Fibroblast of skin of left quadriceps (primary cell): Measurements from ENCODE around the gene CLASP1.
"Not testable (repeated sequence)": the region's sequence is repeated elsewhere in the genome, so short reads cannot be mapped to it uniquely, and the experiment has no call there.

Experiments used
- DNase-seq, 2 experiments: peaks; one replicate each; pipeline ENCODE4 v3.0.0-alpha.2; 2013; ENCODE audit warnings: low read depth in 2 of 2

CLASP1 gene

DNA sequence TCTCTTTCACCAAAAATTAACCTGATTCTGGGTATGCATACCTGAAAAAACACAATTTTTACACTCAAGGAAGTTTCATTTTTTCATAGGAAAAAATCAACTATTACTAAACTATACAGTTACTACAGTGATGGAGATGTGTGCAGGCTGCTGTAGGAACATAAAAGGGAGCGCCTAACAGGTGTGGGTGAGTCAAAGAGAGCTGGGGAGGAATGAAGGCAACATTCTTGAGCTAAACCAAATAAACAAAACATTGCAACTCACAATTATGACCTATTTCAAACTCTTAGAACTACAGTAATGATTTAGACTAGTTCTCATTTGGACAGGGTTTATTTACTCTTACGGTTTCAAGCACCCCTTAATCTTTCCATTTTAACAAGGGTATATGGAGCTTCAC, 13.4 kb upstream of the CLASP1 start:
- DNase-seq: no peak

DNA sequence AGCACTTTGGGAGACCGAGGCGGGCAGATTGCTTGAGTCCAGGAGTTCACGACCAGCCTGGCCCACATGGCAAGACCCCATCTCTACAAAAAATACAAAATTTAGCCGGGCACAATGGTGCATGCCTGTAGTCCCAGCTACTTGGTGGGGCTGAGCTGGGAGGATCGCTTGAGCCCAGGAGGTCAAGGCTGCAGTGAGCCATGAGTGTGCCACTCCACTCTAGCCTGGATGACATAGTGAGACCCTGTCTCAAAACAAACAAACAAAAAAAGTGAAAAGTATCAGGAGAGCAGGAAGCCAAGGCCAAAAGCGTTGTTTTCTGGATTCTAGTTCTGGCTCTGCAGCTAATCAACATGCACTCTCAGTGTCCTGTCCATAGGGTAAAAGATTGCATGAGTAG, 10.7 kb upstream of the CLASP1 start:
- DNase-seq: no peak

DNA sequence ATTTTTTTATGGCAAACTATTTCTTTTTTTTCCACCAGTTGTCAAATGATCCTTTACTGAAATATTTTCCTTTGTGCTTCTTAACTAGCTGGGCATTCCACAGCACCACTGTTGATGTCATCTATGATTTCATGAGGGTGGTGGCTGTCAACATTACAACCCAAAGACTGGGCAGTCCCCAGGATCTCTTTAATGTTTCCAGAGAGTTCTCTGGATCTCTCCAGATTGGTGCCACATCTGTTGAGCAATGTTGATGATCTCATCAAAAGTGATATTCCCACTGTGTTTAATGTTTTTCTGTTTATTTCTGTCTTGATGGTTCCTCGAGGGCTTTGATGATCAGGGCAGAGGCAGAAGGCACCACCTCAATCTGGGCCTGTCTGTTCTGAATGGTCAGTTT, 9.1 kb upstream of the CLASP1 start:
- DNase-seq: not testable (repeated sequence)

DNA sequence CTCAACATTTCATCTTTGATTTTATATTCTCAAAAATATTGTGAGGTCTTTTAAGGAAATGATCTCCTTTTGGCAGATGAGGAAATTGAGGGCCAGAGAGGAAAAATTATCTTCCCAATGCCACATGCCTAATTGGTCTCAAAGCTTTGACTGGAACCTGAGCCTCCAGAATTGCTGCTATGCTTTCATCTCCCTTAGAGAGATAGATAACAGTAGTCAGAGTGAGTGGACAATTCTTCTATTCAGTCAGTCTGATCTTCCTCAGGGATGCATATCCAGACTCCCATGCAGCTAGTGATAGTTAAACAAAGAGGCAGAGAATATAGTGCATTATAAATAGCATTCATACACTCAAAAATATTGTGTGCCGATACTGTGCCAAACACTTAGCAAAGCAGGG, 3.8 kb upstream of the CLASP1 start:
- DNase-seq: no peak

DNA sequence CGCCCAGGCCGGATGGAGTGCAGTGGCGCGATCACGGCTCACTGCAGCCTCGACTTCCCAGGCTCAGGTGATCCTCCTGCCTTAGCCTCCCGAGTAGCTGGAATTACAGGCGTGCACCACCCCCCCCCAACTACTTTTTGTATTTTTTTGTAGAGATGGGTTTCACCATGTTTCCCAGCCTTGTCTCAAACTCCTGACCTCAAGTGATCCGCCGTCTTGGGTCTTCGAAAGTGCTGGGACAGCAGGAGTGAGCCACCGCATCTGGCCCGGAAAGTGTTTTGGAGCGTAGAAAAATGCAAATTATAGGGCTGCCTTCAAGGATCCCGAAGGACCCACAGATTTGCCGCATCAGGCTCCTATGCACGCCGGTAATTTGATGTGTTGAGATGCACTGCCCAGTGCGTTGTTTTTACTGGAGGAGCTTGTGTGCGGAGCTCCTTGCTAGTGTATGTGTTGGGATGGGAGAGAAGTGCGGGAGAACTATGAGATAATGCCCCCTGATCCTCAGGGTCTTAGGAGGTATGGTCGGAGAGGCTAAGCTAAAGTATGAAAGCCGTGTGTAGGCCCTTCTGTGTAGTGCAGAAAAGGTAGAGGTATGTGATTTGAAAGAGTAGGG, 1.2 kb upstream of the CLASP1 start:
- DNase-seq: no peak

DNA sequence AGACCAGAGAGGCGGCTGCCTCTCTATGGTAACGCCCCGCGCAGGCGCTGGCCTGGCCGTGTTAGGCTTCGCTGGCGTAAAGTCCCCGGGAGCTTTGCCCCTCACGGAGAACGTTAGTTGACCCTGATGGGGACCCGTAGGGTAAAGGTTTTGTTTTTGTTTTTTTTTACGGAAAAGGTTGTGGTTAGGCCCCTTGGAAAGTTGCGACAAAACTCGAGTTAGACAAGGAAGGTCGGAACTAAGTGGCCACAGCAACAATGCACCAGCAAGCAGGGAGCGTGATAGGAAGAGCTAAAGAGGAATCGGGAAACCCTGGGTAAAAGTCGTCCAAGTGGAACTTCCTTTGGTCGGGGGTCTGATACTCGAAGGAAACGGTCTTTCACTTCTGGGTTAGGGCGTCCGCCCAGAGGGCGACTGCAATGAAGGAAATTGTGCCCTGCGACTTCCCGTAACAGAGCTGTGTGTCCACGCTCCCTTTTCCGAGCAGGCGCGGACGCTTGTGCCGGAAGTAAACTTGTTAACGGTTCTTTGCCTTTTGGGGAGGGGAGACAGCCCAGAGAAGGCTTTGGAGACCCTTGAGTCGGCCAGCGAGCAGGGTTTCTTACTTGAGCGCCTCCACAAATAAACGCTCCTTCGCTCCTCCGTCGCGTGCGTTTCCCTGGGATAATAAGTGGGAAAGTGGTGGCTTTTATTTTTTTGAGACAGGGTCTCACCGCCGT, 493 bp upstream of the CLASP1 start:
- DNase-seq: peak; percentile 96

DNA sequence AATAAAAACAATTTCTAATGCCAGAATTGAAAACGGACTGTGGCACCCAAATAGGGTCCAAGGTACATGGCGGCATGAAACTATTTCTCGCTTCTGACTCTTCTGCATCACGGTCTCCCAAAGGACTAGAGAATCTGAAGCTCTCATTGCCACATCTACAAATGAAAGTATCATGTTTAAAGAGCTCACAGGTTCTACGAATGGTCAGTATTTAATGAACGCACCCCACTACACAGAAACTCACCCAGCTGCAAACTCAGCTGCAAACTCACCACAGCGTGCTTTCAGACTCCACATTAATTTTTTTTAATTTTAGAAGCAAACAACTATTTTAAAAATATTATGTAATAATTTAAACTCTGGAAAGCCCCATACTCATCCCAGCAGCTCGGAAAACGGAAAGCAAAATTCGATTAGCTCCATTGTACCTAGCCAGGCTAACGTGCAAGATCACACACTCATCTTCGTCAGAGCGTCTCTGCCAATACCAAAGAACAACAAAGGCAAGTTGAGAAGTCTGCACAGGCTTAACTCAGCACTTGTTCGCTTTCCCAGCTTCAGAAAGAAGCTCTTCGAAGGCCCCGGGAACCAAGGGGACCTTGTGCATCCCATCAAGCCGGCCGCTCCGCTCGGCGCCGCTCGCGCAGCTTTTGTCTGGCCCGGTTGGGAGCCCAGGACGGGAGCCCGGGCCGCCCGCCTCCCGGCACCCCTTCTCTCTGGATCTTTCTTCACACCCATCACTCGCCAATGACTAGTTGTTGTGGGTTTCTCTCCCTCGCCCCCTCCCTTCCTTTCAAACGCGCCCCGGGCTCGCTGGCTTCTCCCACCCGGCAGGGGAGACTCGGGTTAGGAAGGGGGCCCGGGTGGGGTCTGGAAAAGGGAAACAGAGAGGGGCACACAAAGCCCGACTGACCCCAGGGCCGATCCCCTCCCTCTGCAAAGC, 785 bp downstream of the CLASP1 start:
- DNase-seq: peak in 1 of 2 experiments; percentile 8

DNA sequence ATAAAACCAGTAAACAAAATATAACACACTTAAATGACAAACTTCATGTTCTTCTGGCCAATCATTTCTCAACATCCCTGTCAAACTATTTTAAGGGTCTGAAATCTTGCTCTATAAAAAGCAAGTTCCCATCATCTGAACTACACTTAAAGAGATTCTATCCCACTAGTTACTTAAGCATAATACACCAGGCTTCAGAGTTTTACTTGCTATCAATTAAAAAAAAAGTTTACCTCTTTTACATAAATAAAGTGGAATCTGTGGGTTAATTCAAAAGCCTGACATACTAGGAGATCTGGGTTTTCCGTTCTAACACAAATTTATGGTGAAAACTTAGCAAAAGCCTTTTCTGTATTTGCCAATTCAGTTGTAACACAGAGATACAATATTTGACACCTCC, 1.9 kb downstream of the CLASP1 start:
- no peak for DNase-seq

DNA sequence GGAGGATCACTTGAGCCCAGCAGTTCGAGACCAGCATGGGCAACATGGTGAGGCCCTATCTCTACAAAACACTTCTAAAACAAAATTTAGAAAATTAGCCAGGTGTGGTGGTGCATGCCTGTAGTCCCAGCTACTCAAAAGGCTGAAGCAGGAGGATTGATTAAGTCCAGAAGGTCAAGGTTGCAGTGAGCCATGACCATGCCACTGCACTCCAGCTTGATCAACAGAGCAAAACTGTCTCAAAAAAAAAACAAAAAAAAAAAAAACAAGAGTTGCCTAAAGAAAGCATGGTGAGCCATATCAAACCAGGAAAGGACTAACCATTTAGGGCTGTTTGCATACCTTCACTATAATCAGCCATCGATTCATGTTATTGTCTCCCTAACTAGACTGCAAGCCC, 4.5 kb downstream of the CLASP1 start:
- DNase-seq: no peak

DNA sequence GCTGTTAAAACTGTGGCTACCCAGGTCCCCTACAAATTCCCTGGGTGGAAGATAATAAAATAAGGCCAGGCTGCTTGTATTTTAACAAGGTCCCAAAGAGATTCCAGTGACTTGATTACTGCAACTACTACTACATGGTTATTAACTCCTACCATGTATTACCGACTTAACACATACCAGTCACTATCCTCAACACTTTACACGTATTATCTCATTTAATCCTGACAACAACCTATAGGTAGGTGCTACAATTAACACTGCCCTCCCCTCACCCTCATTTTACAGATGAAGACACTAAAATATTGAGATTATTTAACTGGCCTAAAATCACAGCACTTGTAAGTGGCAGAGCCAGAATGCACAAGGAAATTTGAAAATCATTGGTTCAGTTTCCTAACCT, 5.4 kb downstream of the CLASP1 start:
- DNase-seq: no peak

DNA sequence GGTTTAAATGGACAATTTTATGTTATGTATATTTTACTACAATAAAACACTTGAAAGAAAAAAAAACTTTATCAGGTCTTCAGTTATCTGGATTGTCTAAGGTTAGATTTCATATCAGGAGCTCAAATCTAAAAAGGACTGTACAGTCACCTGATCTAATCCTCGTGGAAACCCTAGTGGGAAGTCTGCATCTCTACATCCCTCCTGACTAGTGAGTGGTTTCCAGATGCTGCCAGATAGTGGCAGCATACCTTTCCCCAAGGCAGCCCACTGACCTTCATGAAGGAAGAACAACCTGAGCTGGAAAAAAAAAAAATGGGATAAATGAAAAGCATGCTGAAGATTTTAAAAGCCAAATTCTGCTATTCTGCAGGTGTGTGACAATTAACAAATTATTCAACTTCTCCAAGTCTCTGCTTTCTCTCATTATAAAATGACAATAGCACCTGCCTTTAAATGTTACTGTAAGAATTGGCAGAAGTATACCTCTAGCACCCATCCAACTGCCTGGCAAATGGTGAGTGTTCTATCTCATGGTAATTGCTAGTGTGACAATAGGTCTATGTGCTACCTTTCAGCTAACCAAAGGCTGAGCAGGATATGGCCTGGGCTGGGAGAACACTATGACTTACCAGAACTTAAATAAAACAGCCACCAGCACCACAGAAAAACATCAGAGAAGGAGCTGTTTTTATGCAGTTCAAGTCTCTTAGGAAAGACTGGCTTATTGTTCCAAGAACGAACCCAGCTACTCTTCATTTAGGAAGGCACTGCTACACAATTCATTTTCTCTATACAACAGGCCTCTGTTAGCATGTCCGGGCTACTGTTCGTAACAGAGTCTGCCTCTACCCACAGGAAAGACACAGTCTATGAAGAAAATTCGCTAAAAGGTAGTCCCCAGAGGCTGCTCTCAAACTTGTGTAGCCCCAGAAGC, 8.6 kb downstream of the CLASP1 start:
- no peak for DNase-seq

DNA sequence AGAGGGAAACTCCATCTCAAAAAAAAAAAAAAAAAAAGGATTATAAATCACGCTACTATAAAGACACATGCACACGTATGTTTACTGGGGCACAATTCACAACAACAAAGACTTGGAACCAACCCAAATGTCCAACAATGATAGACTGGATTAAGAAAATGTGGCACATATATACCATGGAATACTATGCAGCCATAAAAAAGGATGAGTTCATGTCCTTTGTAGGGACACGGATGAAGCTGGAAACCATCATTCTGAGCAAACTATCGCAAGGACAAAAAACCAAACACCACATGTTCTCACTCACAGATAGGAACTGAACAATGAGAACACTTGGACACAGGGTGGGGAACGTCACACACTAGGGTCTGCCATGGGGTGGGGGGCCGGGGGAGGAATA, 9.4 kb downstream of the CLASP1 start:
- not testable (repeated sequence) for DNase-seq

DNA sequence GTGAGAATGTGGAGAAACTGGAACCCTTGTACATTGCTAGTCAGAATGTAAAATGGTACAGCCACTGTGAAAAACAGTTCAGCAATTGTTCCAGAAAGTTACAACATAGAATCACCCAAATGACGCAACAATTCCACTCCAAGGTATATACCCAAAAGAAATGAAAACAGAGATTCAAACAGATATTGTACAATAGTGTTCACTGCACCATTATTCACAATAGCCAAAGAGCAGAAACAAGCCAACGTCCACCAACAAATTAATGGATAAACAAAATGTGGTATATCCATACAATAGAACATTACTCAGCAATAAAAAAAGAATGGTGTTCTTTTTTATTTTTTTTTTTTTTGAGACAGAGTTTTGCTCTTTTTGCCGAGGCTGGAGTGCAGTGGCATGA, 10.9 kb downstream of the CLASP1 start:
- no peak for DNase-seq

DNA sequence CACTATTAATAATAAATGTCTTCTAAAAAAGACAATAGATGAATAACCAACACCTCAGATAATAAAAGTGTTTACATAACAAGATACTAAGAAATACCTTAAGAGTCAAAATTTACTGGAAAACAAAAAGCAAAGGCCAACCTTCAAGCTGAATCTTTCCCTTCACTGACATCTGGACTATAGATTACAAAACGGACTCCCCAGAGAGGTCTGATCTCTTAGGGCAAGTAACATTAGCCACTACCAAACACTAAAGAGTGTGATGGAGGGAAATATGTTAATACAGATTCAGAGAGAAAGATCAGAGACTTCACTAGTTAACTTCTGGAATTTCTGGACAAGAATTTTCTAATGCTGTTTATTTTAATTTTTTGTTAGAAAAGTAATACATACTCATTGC, 13.9 kb downstream of the CLASP1 start:
- DNase-seq: no peak

DNA sequence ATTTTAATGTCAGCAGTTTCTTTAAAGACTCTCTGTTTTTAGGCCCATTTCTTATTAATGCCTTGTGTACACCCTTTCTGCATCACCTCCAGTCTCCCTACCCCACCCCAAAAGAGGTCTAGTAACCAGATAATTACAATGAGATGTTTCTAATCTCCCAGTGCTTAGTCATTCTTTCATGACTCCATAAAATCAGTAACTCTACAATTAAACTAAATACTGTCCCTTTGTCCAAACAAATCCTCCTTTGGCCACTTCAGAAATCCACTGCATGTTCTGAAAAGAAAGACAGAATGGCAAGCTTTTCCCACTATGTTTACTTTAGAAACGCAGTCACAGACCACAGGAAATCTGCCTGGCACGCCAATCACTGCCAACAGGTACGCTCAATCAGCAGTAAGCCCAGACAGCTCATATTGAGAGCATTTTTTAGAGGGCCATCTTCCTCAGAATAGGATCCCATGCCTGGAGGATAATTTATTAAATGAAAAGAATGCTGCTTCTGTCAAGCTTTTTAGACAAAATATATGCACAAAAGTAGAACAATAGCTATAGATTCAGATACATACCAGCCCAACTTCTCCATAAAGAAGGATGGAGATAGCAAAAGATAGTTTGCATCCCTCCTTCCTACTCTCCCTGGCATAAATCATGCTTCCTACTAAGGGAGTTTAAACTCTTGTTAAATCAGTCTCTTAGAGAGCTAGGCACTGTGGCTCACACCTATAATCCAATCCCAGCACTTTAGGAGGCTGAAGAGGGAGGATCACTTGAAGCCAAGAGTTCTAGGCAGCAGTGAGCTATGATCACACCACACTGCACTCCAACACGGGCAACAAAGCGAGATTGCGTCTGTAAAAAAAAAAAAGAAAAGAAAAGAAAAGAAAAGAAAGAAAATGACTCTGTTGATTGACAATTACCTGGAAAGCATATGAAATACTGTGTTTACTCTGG, 14.6 kb downstream of the CLASP1 start:
- no peak for DNase-seq

DNA sequence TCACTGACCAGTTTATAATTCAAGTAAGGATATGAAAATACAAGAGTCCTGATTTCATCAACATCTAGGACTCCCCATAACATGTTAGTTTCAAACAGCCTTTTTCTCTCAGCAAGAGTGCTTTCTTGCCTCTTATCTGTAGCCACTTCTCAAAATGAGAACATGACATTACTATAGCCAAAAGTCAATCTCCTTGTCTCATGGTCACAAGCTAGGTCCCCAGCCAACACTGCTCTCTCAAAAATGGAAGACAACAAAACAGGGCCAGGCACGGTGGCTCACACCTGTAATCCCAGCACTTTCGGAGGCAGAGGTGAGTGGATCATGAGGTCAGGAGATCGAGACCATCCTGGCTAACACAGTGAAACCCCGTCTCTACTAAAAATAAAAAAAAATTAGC, 15.8 kb downstream of the CLASP1 start:
- DNase-seq: no peak

DNA sequence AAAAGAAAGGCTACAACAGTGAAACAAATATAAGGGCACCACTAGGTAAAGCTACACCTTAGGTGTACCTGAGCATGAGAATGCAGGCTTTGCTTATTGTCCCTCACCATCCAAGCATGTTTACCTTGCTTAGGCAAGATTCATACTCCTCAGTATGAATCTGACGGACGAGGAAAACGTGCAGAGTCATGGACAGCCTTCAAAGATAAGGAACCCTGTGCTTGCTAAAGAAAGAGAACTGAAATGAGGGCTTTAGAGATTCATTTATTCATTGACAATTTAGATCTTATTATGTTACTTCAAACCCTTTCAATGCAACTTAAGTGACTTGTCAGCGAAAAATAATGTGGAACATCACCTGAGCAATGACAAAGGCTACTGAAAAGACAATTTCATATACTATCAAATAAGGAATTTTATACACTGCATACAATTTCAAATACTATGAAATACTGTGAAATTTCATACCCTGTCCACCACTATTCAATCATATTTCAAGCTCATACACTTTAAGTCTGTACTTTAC, 21.7 kb downstream of the CLASP1 start:
- DNase-seq: no peak

DNA sequence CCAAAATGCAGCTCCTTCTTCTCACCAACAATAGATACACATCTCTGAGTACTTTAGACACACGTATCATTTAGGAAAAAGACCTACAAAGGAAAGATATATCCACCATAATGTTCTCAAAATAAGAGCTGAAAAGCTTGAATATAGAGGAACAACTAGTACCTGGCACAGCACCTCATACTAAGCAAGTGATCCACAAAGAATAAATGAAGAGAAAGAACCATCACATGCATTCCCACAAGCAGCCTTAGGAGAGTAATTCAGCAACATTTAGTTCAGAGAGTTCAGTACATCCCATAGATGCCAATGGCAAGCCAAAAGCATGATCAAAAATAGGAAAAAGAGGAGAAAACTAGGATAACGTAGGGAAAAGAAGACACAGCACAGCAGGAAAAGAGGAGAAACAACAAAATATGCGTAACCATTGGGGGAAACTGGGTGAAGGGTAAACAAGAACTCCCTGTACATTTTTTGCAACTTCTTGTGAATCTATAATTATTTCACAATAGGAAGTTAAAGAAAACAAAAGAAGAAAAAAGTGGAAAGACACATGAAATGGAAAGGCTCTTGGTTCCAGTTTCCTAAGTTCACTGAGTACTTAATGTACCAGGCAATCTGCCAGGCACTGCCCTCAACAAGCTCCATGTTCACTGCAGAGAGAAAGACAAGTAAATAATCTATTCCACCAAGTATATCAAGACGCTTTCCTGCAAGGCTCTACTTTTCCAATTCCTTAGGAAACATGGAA, 22.3 kb downstream of the CLASP1 start:
- DNase-seq: no peak

DNA sequence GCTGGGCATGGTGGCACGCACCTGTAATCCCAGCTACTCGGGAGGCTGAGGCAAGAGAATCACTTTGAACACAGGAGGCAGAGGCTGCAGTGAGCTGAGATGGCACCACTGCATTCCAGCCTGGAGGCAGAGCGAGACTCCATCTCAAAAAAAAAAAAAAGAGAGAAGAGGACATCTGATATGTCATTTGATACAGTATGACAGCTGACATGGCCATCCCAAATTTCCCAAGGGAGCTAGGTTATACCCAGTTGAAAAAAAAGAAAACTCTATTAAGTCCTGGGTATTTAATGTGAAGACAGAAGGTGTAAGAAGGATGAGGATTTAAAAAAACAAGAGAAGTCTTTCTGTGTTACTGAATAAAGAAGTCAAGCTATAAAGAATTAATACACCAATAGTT, 23.3 kb downstream of the CLASP1 start:
- no peak for DNase-seq
